ES-I3 (cell line): ENCODE measurements around the gene ZFP36L2.
A peak's percentile ranks its signal among the peaks of the same experiment; 100 is the strongest.

Experiments used
- H3K36me3 ChIP-seq: 2 replicates; pipeline ENCODE4 v1.6.1; 2013; ENCODE audit warnings: mild to moderate bottlenecking, low read length, control low read depth, moderate library complexity; ENCODE audit not compliant: insufficient read depth
- H3K4me1 ChIP-seq: 2 replicates; pipeline ENCODE4 v1.6.1; 2013; ENCODE audit warnings: mild to moderate bottlenecking, control low read depth, low read length; ENCODE audit not compliant: insufficient read depth
- H3K9ac ChIP-seq: 2 replicates; pipeline ENCODE4 v1.6.1; 2013; ENCODE audit warnings: low read depth, mild to moderate bottlenecking, low read length, moderate library complexity
- H3K9me3 ChIP-seq: 2 replicates; pipeline ENCODE4 v1.6.1; 2013; ENCODE audit warnings: mild to moderate bottlenecking, low read length, moderate library complexity; ENCODE audit not compliant: control insufficient read depth, insufficient read depth

ZFP36L2 gene

GRCh38 chr2:43185146-43185545, 41.3 kb downstream of the ZFP36L2 start:
- H3K36me3 ChIP-seq = no peaks in the 10 kb centered on the region
- H3K9ac ChIP-seq = no peak overlapping the region; the same call in 1 of the 2 replicates
- no peaks in the 10 kb centered on the region for H3K9me3 ChIP-seq
- peaks cover 49% of the 10 kb centered on the region for H3K4me1 ChIP-seq

- Histone ChIP-seq H3K36me3 (no peaks in the 10 kb centered on the region), H3K4me1 (peaks cover 50% of the 10 kb centered on the region), H3K9me3 (no peaks in the 10 kb centered on the region), H3K9ac (no peak overlapping the region)
Measured at GRCh38 chr2:43184339-43184895, 42.0 kb downstream of the ZFP36L2 start.

GRCh38 chr2:43183743-43184142, 42.7 kb downstream of the ZFP36L2 start:
- no peak overlapping the region for H3K9ac ChIP-seq

GRCh38 chr2:43180897-43181296, 45.5 kb downstream of the ZFP36L2 start:
- H3K36me3 ChIP-seq = no peaks in the 10 kb centered on the region

More at GRCh38 chr2:43183743-43184142, 42.7 kb downstream of the ZFP36L2 start:
- H3K36me3 ChIP-seq = no peaks in the 10 kb centered on the region
- peaks cover 50% of the 10 kb centered on the region for H3K4me1 ChIP-seq
- H3K9me3 ChIP-seq = no peaks in the 10 kb centered on the region

DNA sequence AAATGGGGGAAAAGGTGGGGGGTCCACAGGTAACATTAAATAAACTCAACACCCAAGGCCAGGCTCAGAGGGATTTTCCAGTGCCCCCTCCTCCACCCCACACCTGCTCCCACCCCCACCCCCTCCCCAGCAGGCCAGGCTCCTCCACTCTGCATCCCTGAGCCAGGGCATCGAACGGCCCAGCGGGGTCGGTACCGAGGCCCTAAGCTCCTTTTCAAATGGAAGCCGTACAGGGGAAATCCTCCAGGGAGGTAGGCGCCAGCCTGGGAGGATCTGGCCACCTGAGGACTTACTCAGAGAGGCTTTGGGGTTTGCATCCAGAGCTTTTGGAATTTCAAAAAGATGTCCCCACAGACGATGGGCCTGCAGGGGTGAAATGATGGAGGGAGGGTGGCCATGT, 46.5 kb downstream of the ZFP36L2 start:
- peaks cover 34% of the 10 kb centered on the region for H3K4me1 ChIP-seq
- peaks cover 10% of the 10 kb centered on the region for H3K9me3 ChIP-seq
- H3K9ac ChIP-seq = no peak overlapping the region
- no peaks in the 10 kb centered on the region for H3K36me3 ChIP-seq

More at GRCh38 chr2:43180897-43181296, 45.5 kb downstream of the ZFP36L2 start:
- Histone ChIP-seq H3K9me3 (peaks cover under 1% of the 10 kb centered on the region), H3K4me1 (peaks cover 42% of the 10 kb centered on the region), H3K9ac (no peak overlapping the region)

DNA sequence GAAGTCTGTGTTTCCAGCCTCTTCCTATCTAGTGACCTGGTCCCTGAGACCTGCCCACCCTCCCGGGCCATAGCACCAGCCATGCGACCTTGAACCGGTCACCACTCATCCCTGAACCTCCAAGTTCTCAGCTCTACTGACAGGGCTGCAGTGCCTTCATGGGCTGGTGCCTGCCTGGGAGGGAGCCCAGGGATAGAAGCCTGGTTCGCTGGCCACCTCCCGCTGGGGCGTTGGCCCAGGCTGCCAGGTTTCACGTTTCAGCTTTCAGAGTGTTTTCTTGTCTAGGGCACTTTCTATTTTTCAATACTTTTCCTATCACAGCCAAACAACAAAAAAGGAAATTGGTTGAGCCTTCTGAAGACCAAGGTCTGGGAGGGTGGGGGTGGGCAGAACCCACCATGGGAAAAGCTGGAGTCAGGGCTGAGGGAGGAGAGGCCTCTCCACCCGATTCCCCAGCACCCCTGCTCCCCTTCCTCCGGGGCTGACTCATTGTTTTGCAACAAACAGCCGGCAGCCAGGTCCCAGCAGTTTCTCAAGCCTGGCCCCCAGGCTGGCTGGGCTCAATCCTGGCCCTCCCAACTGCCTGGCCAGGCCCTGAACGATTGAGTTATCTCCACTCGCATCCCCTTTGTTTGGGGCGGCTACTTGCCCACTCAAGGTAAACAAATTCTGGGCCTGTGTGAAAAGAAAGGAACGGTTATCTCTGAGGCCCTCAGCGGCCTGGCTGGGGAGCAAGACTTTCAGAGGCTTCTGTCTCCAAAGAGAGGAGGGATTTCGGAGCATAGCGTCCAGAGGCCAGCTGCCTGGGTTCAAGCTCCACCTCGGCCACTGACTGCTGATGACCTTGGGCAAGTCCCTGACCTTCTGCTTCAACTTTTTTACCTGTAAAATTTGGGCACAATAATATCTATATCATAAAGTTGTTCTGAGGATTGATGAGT, 47.5 kb downstream of the ZFP36L2 start:
- Histone ChIP-seq H3K36me3 (no peaks in the 10 kb centered on the region), H3K4me1 (peaks cover 25% of the 10 kb centered on the region), H3K9ac (peak overlapping the region; percentile 17), H3K9me3 (peaks cover 17% of the 10 kb centered on the region)

DNA sequence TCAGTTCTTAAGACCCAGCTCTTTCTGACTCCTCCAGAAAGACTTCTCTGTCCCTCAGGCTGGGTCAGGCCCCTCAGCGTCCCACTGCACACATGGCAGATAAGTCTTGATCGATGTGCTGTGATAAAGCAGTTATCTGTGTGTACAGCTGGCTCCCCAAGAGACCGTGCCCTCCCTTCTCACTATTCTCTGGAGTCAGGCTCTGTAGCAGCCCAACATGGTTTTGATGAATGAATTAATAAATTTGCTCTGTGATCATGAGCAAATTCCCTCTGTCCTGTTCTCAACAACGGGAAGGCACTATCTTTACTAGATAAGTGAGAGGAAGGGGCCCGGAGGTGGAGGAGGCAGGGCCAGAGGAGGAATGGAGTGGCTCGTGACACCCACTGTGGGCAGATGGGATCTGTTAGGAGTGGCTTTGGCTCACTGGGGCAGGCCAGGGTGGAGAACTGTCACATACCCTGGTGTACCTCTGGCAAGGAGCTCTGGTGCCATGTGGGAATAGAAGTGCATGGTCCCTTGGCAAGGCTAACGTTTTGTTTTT, 48.3 kb downstream of the ZFP36L2 start:
- H3K4me1 ChIP-seq = peaks cover 21% of the 10 kb centered on the region
- peaks cover 17% of the 10 kb centered on the region for H3K9me3 ChIP-seq
- no peaks in the 10 kb centered on the region for H3K36me3 ChIP-seq
- no peak overlapping the region for H3K9ac ChIP-seq

DNA sequence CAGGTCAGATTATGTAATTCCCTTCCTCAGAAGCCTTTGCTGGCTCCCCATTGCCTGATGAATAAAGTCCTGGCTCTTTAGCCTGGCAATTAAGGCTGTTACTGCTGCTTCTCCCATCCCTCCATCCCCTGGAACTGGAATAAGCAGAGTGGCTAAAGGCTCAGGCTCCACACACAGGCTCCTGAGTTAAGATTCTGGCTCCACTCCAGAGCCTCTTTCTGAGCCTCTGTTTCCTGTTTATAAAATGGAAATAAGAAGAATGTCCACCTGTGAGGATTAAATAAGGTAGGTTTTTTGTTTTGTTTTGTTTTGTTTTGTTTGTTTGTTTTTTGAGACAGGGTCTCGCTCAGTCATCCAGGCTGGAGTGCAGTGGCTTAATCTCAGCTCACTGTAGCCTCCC, 50.0 kb downstream of the ZFP36L2 start:
- Histone ChIP-seq H3K4me1 (peaks cover 19% of the 10 kb centered on the region), H3K9ac (no peak overlapping the region), H3K9me3 (peaks cover 17% of the 10 kb centered on the region), H3K36me3 (no peaks in the 10 kb centered on the region)

- no peaks in the 10 kb centered on the region for H3K36me3 ChIP-seq
- peaks cover 17% of the 10 kb centered on the region for H3K9me3 ChIP-seq
- H3K4me1 ChIP-seq = peaks cover 17% of the 10 kb centered on the region
- H3K9ac ChIP-seq = no peak overlapping the region
Measured at GRCh38 chr2:43175876-43176275, 50.5 kb downstream of the ZFP36L2 start.

GRCh38 chr2:43175020-43175441, 51.4 kb downstream of the ZFP36L2 start:
- Histone ChIP-seq H3K9ac (no peak overlapping the region), H3K36me3 (no peaks in the 10 kb centered on the region), H3K4me1 (peaks cover 8% of the 10 kb centered on the region; the same call in 1 of the 2 replicates), H3K9me3 (peaks cover 17% of the 10 kb centered on the region)

- Histone ChIP-seq H3K36me3 (no peaks in the 10 kb centered on the region), H3K9me3 (peaks cover 17% of the 10 kb centered on the region), H3K4me1 (peaks cover 12% of the 10 kb centered on the region; the same call in 1 of the 2 replicates), H3K9ac (no peak overlapping the region)
Measured at GRCh38 chr2:43174368-43174916, 52.0 kb downstream of the ZFP36L2 start.
